SKM-1 treated with dmso at 0.1 percent for 144 hours (cell line): ENCODE data around the gene MRGPRX4.
"Not testable (repeated sequence)": the region's sequence is repeated elsewhere in the genome, so short reads cannot be mapped to it uniquely, and the experiment has no call there.

ENCODE experiments used
- DNase-seq: peaks from one replicate; lab custom pipeline; 2025; ENCODE audit not compliant: unreplicated experiment; lab: John Stamatoyannopoulos, UW

MRGPRX4 gene

GRCh38 chr11:18172666-18173065 is at the start of gene MRGPRX4:
Gene MRGPRX4, plus strand, starts transcription at chr11:18172837. Its CDS starts 420 bp downstream, at chr11:18173257.
- DNase-seq: no peak

GRCh38 chr11:18131115-18131514 is 41.5 kb upstream of the MRGPRX4 start:
- DNase-seq: not testable (repeated sequence)

- DNase-seq: no peak
Measured at GRCh38 chr11:18132341-18132740, 40.3 kb upstream of the MRGPRX4 start, which contains the start of gene MRGPRX3. Gene MRGPRX3, plus strand, starts transcription at chr11:18132571. Its CDS starts 4,632 bp downstream, at chr11:18137203.

- no peak for DNase-seq
Measured at GRCh38 chr11:18135308-18135707, 37.3 kb upstream of the MRGPRX4 start.

GRCh38 chr11:18137186-18137800 is 35.3 kb upstream of the MRGPRX4 start:
- DNase-seq: no peak

- no peak for DNase-seq
Measured at GRCh38 chr11:18140145-18140544, 32.5 kb upstream of the MRGPRX4 start.

- no peak for DNase-seq
Measured at GRCh38 chr11:18144243-18144642, 28.4 kb upstream of the MRGPRX4 start.

- no peak for DNase-seq
Measured at GRCh38 chr11:18145025-18145424, 27.6 kb upstream of the MRGPRX4 start.

- DNase-seq: no peak
Measured at GRCh38 chr11:18145837-18146236, 26.8 kb upstream of the MRGPRX4 start.

- DNase-seq: no peak
Measured at GRCh38 chr11:18151581-18151980, 21.1 kb upstream of the MRGPRX4 start.

GRCh38 chr11:18168372-18168771 is 4.3 kb upstream of the MRGPRX4 start:
- DNase-seq: no peak

- peak; percentile 0 for DNase-seq
Measured at GRCh38 chr11:18171377-18172000, 1.1 kb upstream of the MRGPRX4 start.

GRCh38 chr11:18173225-18173866 is 709 bp downstream of the MRGPRX4 start:
- no peak for DNase-seq

- no peak for DNase-seq
Measured at GRCh38 chr11:18188796-18189195, 16.2 kb downstream of the MRGPRX4 start.

GRCh38 chr11:18189476-18190245 is 17.0 kb downstream of the MRGPRX4 start:
- DNase-seq: not testable (repeated sequence)

GRCh38 chr11:18191376-18191775 is 18.7 kb downstream of the MRGPRX4 start:
- DNase-seq: no peak

GRCh38 chr11:18193010-18193409 is 20.4 kb downstream of the MRGPRX4 start:
- no peak for DNase-seq

- no peak for DNase-seq
Measured at GRCh38 chr11:18196532-18196931, 23.9 kb downstream of the MRGPRX4 start.

GRCh38 chr11:18197738-18198137 is 25.1 kb downstream of the MRGPRX4 start:
- DNase-seq: not testable (repeated sequence)

- no peak for DNase-seq
Measured at GRCh38 chr11:18203723-18204122, 31.1 kb downstream of the MRGPRX4 start.

- no peak for DNase-seq
Measured at GRCh38 chr11:18204220-18204619, 31.6 kb downstream of the MRGPRX4 start.
